AML-193 (cell line): ENCODE measurements around the gene CDC42BPB.

Experiments
- DNase-seq, 2 experiments: peaks; one replicate each; lab custom pipeline; 2025; lab: John Stamatoyannopoulos, UW

CDC42BPB gene

DNA sequence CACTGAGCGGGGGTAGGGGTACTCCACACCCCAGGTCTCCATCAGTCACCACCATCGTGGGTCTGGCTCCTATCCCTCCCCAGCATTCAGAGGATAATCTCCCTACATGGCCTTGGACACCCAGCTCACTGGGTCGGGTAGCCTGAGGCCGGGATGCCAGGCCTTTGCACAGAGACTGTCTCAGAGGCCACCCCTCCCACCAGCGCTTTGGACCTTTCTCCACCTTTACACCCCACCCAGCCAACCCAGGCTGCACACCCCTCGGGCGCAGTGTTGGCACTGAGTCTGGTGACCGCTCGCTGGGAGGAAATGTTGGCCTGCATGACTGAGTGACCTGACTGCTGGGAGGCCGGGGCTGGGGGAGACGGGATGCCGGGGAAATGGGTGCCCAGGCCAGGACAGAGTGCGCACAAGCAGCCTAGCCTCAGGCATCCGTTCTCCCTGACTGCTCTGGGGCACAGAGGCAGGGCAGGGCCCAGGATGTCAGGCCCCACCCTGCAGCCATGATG, 16.1 kb upstream of the CDC42BPB start:
- DNase-seq = no peak

DNA sequence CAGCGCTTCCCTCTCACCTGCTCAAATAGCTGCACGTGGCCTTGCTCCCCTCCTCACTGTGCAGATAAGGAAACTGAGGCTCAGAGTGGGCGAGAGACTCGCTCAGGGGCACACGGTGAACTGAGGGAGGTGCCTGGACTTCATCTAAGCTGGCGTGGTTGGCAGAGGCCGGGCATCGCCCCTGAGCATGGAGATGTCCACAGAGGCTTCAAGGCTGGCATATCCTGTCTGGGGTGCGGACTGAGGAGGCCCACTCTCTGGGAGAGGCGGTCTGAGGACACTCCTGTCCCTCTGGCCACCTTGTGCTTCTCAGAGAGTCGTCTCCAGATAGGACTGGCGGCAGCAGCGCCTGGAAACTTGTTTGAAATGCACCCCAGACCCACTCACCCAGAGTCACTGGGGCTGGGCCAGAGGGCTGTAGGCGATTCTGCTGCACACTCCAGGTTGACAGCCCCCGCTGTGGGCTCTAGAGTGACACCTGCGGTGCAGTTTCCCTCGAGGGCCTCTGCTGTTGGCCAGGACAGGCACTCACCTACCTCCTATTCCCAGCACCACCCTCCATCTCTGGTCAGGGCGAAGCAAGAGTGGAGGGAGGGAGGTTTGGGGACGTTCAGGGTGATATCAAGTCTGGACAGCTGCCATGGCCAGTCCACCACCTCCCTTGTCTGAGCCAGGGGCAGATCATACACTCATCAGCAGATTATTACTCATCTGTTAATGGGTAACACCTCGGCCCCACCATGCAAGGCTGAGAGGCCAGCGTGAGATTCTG, 15.4 kb upstream of the CDC42BPB start:
- DNase-seq = no peak

DNA sequence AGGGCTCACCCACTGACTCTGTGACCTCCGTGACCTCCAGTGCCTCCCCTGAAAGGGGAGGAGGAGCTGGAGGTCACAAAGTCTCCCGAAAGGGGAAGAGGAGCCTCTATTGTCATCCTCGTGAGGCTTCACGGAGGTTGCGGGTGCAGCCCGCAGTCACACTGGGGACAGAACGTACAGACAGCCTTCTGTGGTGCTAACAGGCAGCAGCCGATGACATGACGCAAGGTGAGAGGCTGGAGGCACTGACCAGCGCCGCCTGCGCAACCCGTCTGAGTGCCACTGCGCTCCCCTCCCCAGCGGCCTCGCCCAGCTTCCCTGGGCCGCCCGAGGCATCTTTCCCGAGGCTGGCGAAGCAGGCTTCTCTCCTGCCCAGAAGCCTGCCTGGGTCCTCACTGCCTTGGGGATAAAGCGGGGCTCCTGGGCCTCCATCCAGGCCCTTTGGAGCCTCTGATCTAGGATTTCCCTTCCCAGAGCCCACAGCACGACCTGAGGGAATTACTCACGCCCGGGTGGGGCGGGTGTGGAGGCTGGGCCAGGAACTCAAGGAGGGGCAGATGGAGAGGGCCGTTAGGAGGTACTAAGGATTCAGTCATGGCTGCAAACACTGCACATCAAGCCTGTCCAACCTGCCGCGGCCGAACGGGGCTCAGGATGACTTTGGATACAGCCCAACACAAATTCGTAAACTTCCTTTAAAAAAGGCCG, 14.3 kb upstream of the CDC42BPB start:
- no peak for DNase-seq

DNA sequence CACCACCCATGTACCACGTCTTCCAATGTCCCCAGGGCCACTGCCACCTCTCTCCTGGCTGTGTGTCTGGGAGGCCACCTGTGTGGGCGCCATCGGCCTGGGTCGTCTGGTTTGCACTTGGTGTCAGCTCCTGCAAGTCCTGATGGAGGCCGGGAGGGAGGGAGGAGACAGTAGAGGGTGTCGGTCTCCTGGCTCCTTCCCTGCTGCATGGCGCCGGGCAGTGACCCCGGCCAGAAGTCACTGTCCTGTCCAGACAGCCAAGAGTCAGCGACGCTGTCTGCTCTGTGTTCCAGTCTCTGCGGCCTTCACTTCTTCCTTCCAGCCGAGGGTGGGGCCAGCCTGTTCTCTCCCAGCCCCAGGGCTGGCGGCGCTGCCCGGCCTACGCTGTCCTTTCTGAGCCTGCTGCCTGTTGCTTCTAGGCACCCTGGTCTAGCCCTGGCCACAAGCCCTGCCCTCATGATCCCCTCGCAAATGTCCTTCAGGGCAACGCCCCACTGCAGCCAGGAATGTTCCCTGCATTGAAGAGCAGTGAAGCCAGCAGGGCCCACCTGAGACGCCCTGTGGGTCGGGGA, 13.7 kb upstream of the CDC42BPB start:
- DNase-seq = no peak

GRCh38 chr14:103070263-103070885, 13.0 kb upstream of the CDC42BPB start:
- no peak for DNase-seq

DNA sequence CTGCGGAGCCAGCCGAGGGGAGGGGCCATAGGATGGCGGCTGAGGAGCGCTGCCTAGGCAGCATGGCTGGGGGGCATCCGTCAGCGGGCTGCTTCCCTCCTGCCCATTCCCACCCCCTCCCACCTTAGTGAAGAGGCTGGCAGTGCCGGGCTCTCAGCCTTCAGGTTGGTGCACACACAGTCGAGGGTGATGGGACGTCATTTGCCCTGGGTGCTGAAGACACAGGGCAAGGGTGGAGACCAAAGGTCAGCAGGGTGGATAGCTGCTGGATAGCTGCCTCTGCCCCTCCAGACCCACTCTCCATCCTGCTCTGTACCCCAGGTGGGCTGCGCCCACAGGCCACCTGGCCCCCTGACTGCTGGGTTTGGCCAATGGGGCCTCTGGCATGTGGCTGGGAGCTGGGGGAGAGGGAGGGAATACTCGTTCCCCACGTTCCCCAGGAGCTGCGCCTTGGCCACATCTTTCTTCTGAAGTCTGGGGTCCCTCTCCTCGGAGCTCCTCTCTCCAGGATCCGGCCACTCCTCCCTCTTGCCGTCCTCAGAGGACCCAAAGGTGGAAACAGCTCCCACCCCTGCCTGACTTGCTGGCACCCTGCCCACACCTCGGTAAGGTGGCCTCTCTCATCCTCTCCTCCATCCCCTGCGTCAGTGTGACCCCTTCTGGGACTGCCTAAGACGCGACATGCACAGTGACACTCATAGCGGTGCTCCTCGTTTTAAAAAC, 11.2 kb upstream of the CDC42BPB start:
- DNase-seq = no peak

GRCh38 chr14:103067231-103067954, 10.0 kb upstream of the CDC42BPB start:
- DNase-seq = no peak

- no peak for DNase-seq
Measured at GRCh38 chr14:103066399-103066798, 9.1 kb upstream of the CDC42BPB start.

DNA sequence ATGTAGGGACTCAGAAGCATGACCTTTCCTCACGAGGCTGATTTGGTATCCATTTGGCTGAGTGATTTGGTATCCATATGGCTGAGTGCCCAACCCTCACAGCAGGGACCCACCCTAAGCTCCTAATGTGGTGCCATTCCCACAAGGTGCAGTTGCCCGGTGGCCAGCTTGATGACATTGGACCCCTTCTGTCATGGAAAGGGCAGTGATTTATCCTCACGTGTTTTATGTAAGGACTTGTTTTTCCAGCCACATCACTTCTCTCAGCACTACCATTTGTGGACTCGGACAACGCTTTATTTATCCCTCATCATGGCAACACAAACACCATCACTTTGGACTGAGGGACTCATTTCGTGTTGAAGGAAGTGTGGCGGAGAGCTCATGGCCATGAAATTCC, 8.5 kb upstream of the CDC42BPB start:
- DNase-seq = no peak

- no peak for DNase-seq
Measured at GRCh38 chr14:103064978-103065377, 7.6 kb upstream of the CDC42BPB start.

DNA sequence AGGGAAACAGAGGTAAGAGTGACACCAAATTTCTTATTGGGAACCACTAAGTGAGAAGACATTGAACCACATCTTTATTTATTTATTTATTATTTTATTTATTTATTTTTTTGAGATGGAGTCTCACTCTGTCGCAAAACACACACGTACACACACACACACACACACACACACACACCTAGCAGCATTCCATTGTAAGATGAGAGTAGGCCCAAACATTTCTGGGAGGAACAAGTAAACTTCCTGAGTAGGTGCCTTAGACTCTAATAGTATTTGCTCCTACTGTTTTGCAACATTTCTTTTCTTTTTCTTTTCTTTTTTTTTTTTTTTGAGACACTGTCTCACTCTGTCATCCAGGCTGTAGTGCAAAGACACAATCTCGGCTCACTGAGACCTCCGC, 7.1 kb upstream of the CDC42BPB start:
- no peak for DNase-seq

DNA sequence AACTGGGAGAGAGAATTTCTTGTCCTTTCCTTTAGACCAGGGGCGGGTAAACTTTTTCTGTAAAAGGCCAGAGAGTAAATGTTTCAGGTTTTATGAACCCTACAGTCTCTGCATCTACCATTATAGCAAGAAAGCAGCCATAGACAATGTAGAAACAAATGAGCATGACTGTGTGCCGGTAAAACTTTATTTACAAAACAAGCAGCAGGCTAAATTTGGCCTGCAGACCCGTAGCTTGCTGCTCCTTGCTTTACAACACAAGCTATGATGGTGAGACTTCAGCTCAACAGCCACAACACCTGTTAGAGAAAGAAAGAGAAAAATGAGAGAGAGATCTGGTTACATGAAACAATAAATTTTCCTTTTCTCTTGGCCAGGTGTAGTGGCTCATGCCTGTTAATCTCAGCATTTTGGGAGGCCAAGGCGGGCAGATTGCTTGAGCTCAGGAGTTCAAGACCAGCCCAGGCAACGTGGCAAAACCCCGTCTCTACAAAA, 4.2 kb upstream of the CDC42BPB start:
- no peak for DNase-seq

GRCh38 chr14:103059556-103059955, 2.2 kb upstream of the CDC42BPB start:
- DNase-seq = no peak

DNA sequence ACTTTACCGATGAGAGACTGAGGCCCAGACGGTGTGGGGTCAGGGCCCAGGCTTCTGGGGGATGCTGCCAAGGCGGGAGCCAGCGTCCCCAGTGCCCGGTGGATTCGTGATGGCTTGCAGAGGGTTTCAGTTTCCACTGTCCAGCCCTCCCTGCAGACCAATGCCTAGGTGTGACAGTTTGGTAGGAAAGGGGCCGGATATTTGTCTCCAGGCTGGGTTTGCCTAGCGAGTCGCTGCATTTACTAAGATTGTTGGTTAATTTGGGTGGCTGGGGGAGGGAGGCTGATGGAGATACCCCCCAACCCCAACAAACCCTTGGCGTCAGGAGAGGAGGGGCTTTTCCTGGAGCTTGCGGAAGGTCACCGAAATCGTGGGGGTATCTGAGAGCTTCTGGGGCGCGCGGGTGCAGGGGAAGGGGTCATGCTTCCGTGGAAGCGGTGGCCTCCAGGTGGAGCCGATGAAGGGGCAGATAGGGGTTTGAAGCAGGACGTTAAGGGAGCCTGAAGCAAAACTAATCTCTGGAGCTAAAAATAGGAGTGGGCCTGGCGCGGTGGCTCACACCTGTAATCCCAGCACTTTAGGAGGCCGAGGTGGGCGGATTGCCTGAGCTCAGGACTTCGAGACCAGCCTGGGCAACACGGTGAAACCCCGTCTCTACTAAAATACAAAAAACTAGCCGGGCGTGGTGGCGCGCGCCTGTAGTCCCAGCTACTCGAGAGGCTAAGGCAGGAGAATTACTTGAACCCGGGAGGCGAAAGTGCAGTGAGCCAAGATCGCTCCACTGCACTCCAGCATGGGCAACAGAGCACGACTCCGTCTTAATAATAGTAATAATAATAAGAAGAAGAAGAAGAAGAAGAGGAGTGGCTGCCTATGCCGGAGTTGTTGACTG, 1.1 kb upstream of the CDC42BPB start:
- no peak for DNase-seq

DNA sequence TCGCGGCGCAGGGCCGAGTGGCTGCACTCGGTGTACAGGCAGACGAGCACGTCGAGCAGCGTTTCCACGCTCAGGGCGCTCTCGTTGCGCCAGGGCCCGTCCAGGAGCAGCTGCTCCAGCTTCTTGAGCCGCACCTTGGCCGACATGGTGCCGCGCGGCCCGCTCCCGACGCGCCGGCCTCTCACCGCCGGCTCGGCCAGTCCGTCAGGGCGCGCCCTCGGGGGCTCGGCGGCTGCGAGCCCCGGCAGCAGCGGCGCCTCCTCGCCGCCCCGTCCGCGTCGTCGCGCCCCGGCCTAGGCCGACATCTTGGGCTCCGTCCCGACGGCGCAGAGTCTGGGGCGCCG, 349 bp downstream of the CDC42BPB start:
- DNase-seq = no peak

DNA sequence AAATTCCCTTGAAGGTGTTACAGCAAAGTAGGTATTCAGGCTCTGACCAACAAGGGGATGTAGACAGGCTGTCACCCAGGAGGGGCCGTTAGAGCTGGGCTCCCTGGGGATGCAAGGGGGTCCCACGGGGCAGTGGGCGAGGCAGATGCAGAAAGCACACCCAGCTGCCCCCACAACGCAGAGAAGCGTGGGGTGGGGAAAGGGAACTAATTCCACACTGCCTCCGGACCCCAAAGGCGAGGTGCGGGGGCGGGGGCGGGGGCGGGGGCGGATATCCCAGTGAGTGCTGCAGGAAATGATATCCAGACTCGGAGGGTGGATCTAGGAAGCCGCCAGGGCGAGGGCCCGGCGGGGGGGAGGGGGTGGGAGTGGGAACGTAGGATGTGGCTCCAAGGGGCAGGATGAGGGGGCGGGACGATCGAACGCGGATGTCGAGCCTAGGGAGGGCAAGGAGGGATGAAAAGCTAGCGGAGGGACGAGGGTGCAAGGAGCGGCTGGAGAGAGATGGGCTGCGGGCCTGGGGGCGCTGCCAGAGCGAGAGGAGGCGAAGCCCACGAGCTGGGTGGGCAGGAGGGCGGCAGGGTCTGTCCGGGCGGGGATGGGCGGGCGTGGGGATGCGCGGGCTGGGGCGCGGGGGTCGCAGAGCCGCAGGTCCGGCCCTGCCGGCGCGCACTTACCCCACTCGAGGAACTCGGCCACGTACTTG, 874 bp downstream of the CDC42BPB start:
- DNase-seq = no peak

GRCh38 chr14:103055695-103056094, 1.7 kb downstream of the CDC42BPB start:
- DNase-seq = no peak

GRCh38 chr14:103052407-103052806, 4.9 kb downstream of the CDC42BPB start:
- peak; percentile 18 to 44 for DNase-seq

- DNase-seq = no peak
Measured at GRCh38 chr14:103050935-103051334, 6.4 kb downstream of the CDC42BPB start.
